CD4-positive, CD25-positive, alpha-beta regulatory T cell (primary cell): ENCODE data around the gene MTCH2. TPM values are rescaled to one million over a fixed set of nuclear protein-coding genes. Genes with fewer than 3 reads are reported as not detected.
"Not testable (repeated sequence)": the region's sequence is repeated elsewhere in the genome, so short reads cannot be mapped to it uniquely, and the experiment has no call there.

Source experiments
- ATAC-seq, 2 donors: fragments of 150-1000 bp; cut with Tn5 transposase; one replicate each; pipeline ENCODE4 v1.10.0; 2021; ENCODE audit warnings: low read depth in 2 of 2, moderate number of reproducible peaks in 2 of 2, moderate library complexity in 1 of 2
- DNase-seq, 3 donors: peaks; one replicate each; pipeline versions ENCODE4 v3.0.0 to v3.0.0-alpha.2; 2012 to 2022; ENCODE audit warnings: mixed read lengths in 1 of 3
- H3K27ac ChIP-seq: one replicate; pipeline ENCODE4 v1.7.0; 2013; ENCODE audit warnings: mild to moderate bottlenecking, low read length; ENCODE audit not compliant: insufficient read depth, poor library complexity, severe bottlenecking
- H3K27me3 ChIP-seq: one replicate; pipeline ENCODE4 v1.7.0; 2013; ENCODE audit warnings: low read length; ENCODE audit not compliant: control insufficient read depth, insufficient read depth
- H3K36me3 ChIP-seq: one replicate; pipeline ENCODE4 v1.7.0; 2013; ENCODE audit warnings: mild to moderate bottlenecking, low read length, moderate library complexity; ENCODE audit not compliant: control insufficient read depth, insufficient read depth
- H3K4me1 ChIP-seq: 2 replicates; pipeline ENCODE4 v1.7.0; 2013; ENCODE audit warnings: mild to moderate bottlenecking, low read length; ENCODE audit not compliant: insufficient read depth, control insufficient read depth, poor library complexity, severe bottlenecking
- H3K4me3 ChIP-seq: one replicate; pipeline ENCODE4 v1.7.0; 2013; ENCODE audit warnings: low read depth, mild to moderate bottlenecking, low read length, moderate library complexity
- H3K9me3 ChIP-seq, 2 experiments: 1 replicate in 1 of 2; 2 replicates in 1 of 2; pipeline ENCODE4 v1.7.0; 2013; ENCODE audit warnings: low read length in 2 of 2, mild to moderate bottlenecking in 1 of 2, moderate library complexity in 1 of 2; ENCODE audit not compliant: control insufficient read depth in 2 of 2
- H3K27ac Mint-ChIP-seq, 3 donors: one replicate each; pipeline ENCODE4 v1.8.0; 2020 to 2022; ENCODE audit warnings: mild to moderate bottlenecking in 3 of 3, mixed read lengths in 3 of 3, moderate library complexity in 2 of 3
- H3K27me3 Mint-ChIP-seq: one replicate; pipeline ENCODE4 v1.8.0; 2022; ENCODE audit warnings: mild to moderate bottlenecking, mixed read lengths
- H3K36me3 Mint-ChIP-seq: one replicate; pipeline ENCODE4 v1.8.0; 2020; ENCODE audit warnings: mixed read lengths
- H3K4me1 Mint-ChIP-seq, 4 donors: one replicate each; pipeline ENCODE4 v1.8.0; 2020 to 2022; ENCODE audit warnings: mixed read lengths in 4 of 4, mild to moderate bottlenecking in 1 of 4
- H3K4me3 Mint-ChIP-seq, 4 donors: one replicate each; pipeline ENCODE4 v1.8.0; 2020 to 2022; ENCODE audit warnings: mild to moderate bottlenecking in 4 of 4, mixed read lengths in 4 of 4, moderate library complexity in 3 of 4
- H3K9me3 Mint-ChIP-seq, 7 donors: one replicate each; pipeline ENCODE4 v1.8.0; 2020 to 2022; ENCODE audit warnings: mixed read lengths in 7 of 7, mild to moderate bottlenecking in 3 of 7, moderate library complexity in 2 of 7
- polyA plus RNA-seq, 4 donors: library from polyadenylated mRNA; unstranded; fragments of 300-500 nt; fragmentation: Illumina TruSeq; gene quantifications; one replicate each; pipeline ENCODE4 v1.2.3, GENCODE V29; 2021
- total RNA-seq: library from RNA; stranded (reverse); gene quantifications from one replicate; pipeline ENCODE4 v1.2.3, GENCODE V29; 2022

The MTCH2 gene
- total and polyA plus RNA-seq, 5 donors from 2014 or later, result 21.5 to 95.9 (median 60.8) TPM

DNA sequence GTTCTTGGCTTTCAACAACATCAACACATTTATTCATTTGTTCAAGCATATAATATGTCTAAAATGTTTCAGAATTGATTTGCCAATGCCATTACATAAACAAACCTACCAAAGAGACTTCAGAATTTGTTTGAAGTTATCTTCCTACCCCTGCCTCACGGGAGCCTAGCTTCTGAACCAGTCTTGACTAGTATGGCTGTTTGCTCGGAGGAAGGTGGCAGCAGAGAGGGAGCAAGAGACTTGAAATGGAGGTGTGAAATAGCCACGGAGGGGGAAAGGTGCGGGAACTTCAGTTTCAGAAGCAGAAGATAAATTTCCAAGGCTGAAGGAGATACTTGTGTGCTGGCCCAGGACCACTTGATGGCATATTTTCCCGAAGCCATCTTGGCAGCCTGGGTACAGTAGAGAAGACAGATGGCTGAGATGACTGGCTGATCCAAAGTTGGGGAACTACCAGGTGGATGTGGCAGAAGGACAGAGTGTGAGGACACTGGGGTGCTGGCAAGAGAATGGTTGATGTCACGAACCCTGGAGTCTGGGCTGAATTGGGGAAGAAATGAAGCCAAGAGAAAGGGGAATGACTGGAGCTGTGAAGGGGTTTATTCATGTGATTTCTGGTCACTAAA, 14.0 kb upstream of the MTCH2 start:
- H3K9me3 Mint-ChIP-seq, result peaks cover 0 to 10% (median 1%) of the 10 kb centered on the region in 7 donors
- H3K4me1 Mint-ChIP-seq, result peaks cover 0 to 5% (median 0%) of the 10 kb centered on the region in 4 donors
- H3K27me3 Mint-ChIP-seq, result peaks cover 5% of the 10 kb centered on the region
- Histone ChIP-seq H3K36me3 (no peaks in the 10 kb centered on the region), H3K4me1 (no peaks in the 10 kb centered on the region), H3K27me3 (no peaks in the 10 kb centered on the region), H3K27ac (no peak overlapping the region), H3K4me3 (no peak overlapping the region), H3K9me3 (peaks cover 0 to 4% of the 10 kb centered on the region in 2 experiments)
- no peak overlapping the region for H3K27ac Mint-ChIP-seq
- ATAC-seq (no peak), DNase-seq (no peak)
- no peak overlapping the region for H3K4me3 Mint-ChIP-seq
- peaks cover 3% of the 10 kb centered on the region for H3K36me3 Mint-ChIP-seq

DNA sequence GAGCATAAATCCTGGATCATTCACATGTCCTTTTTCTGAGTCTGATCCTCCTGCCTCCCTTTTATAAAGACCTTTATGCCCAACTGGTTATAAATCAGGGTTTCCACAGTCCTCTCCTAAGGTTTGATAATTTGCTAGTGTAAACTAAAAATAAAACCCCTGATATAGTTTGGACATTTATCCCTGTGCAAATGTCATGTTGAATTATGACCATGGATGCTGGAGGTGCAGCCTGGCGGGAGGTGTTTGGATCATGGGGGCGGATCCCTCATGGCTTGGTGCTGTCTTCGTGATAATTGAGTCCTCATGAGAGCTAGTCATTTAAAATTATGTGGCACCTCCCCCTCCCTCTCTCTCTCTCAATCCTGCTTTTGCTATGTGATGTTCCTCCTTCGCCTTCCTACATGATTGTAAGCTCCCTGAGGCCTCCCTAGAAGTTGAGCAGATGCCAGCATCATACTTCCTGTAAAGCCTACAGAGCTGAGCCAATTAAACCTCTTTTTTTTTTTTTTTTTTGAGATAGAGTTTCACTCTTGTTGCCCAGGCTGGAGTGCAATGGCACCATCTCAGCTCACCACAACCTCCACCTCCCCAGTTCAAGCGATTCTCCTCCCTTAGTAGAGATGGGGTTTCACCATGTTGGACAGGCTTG, 9.6 kb upstream of the MTCH2 start:
- Mint-ChIP-seq H3K27ac (no peak overlapping the region), H3K27me3 (peaks cover 5% of the 10 kb centered on the region), H3K9me3 (peaks cover 0 to 10% (median 1%) of the 10 kb centered on the region in 7 donors), H3K36me3 (peaks cover 3% of the 10 kb centered on the region), H3K4me1 (peaks cover 0 to 5% (median 0%) of the 10 kb centered on the region in 4 donors), H3K4me3 (no peak overlapping the region)
- Histone ChIP-seq H3K27ac (no peak overlapping the region), H3K4me1 (no peaks in the 10 kb centered on the region), H3K36me3 (no peaks in the 10 kb centered on the region), H3K27me3 (no peaks in the 10 kb centered on the region), H3K4me3 (no peak overlapping the region), H3K9me3 (peaks cover 0 to 4% of the 10 kb centered on the region in 2 experiments)
- DNase-seq (no peak), ATAC-seq (no peak)

DNA sequence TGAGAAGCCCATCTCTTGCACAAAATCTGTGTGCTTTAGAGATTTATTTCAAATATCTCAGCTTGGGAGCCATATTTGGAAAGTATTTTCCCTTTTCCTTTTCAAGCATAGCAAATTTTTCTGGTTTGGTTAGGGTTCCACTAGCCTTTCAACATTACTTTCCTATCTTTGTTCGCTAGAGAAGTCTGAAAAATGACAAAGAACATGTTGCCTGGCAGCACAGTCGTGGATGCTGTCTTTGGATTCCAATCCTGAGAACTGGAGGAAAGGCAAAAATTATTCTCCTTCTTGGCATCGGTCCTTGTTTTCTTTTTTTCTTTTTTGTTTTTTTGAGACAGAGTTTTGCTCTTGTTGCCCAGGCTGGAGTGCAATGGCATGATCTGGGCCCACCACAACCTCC, 6.9 kb upstream of the MTCH2 start:
- H3K4me1 Mint-ChIP-seq, result no peaks in the 10 kb centered on the region

DNA sequence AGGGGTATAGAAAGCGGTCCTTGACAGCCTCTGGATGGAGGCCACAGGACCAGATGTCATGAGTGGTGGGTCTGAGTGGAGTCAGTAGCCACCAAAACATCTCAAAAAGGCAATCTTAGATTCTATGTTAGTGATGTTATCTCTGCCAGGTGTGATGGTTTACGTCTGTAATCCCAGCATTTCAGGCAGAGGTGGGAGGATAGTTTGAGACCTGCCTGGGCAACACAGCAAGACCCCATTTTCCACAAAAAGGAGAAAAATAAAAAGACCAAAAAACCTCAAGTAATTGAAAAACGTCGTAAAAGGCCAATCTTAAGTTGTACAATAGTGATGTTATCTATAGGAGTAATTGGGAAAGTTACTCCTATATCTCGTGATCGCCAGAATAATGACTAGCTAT, 3.7 kb upstream of the MTCH2 start:
- H3K36me3 ChIP-seq, result no peaks in the 10 kb centered on the region
- H3K27ac Mint-ChIP-seq, result no peak overlapping the region
- ATAC-seq, result no peak
- no peak overlapping the region for H3K4me3 ChIP-seq
- DNase-seq, result no peak
- H3K27ac ChIP-seq, result no peak overlapping the region
- H3K9me3 Mint-ChIP-seq, result peaks cover 0 to 1% (median 0%) of the 10 kb centered on the region in 7 donors
- H3K4me3 Mint-ChIP-seq, result peak overlapping the region in 2 of 4 donors; percentile 69 to 80
- no peaks in the 10 kb centered on the region for H3K36me3 Mint-ChIP-seq
- H3K9me3 ChIP-seq, result no peaks in the 10 kb centered on the region
- H3K27me3 ChIP-seq, result no peaks in the 10 kb centered on the region
- no peaks in the 10 kb centered on the region for H3K27me3 Mint-ChIP-seq
- H3K4me1 ChIP-seq, result peaks cover 11% of the 10 kb centered on the region
- H3K4me1 Mint-ChIP-seq, result peaks cover 5 to 19% (median 10%) of the 10 kb centered on the region in 4 donors

More for the DNA sequence above, 6.9 kb upstream of the MTCH2 start:
- Histone ChIP-seq H3K27ac (no peak overlapping the region), H3K4me3 (no peak overlapping the region), H3K9me3 (peaks cover 0 to 4% of the 10 kb centered on the region in 2 experiments), H3K27me3 (no peaks in the 10 kb centered on the region), H3K4me1 (no peaks in the 10 kb centered on the region), H3K36me3 (no peaks in the 10 kb centered on the region)
- H3K9me3 Mint-ChIP-seq, result peaks cover 0 to 10% (median 1%) of the 10 kb centered on the region in 7 donors
- H3K27me3 Mint-ChIP-seq, result no peaks in the 10 kb centered on the region
- H3K27ac Mint-ChIP-seq, result no peak overlapping the region
- no peak overlapping the region for H3K4me3 Mint-ChIP-seq
- no peaks in the 10 kb centered on the region for H3K36me3 Mint-ChIP-seq
- ATAC-seq (no peak), DNase-seq (no peak)

DNA sequence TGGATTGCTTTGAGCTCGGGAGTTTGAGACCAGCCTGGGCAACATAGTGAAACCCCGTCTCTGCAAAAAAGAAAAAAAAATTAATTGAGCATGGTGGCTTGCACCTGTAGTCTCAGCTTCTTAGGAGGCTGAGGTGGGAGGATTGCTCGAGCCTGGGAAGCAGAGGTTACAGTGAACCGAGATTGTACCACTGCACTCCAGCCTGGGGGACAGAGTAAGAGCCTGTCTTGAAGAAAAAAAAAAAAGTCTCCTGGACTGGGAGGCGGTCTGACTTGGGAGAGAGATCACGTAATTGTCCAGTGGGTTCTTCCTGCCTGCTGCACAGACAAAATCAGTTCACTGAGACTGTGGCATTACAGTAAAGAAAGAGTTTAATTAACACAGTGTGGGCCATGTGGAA, 3.1 kb upstream of the MTCH2 start:
- Histone ChIP-seq H3K36me3 (no peaks in the 10 kb centered on the region), H3K4me1 (peaks cover 16% of the 10 kb centered on the region), H3K4me3 (no peak overlapping the region), H3K27me3 (no peaks in the 10 kb centered on the region), H3K27ac (no peak overlapping the region), H3K9me3 (no peaks in the 10 kb centered on the region)
- no peak for ATAC-seq
- H3K27me3 Mint-ChIP-seq, result no peaks in the 10 kb centered on the region
- peak overlapping the region in 2 of 4 donors; percentile 69 to 80 for H3K4me3 Mint-ChIP-seq
- H3K4me1 Mint-ChIP-seq, result peaks cover 5 to 24% (median 13%) of the 10 kb centered on the region in 4 donors
- DNase-seq, result no peak
- H3K27ac Mint-ChIP-seq, result no peak overlapping the region
- H3K36me3 Mint-ChIP-seq, result no peaks in the 10 kb centered on the region
- H3K9me3 Mint-ChIP-seq, result peaks cover 0 to 1% (median 0%) of the 10 kb centered on the region in 7 donors

DNA sequence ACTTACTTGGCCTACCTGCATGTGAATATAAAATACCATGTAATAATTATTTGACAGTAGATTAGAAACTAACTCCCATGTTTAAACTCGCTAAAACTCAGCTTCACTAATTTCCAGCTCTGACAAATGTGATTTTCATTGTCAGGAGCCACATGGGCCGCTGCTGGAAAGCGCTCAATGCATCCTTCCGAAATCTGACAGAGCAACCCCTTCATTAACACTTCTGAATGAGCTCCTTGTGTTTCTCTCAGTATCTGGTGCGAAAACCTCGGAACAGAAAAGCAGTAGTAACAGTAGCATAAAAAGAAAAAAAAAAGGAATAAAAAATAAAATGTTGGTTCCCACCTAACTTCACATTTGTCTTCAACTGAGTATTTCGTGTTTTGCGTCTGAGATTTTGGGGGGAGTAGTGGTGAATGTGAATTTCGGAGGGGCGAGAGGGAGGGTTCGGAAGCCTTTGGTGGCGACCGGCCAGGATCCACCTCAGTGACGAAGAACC, 710 bp downstream of the MTCH2 start:
- ATAC-seq (no peak), DNase-seq (no peak)
- no peaks in the 10 kb centered on the region for H3K27me3 Mint-ChIP-seq

DNA sequence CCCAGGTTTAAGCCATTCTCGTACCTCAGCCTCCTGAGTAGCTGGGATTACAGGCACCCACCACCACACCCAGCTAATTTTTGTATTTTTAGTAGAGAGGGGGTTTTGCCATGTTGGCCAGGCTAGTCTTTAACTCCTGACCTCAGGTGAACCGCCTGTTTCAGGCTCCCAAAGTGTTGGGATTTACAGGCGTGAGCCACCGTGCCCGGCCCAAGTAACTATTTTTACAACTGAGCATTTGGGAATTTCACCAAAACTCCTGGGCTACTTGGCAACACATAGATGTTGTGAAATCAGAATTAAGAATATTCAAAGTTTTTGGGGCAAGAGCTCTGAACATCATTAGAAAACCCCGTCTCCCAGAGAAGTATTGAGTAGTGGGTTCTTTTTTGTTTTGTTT, 1.9 kb downstream of the MTCH2 start:
- not testable (repeated sequence) for ATAC-seq, H3K9me3 Mint-ChIP-seq, H3K27ac Mint-ChIP-seq, H3K27me3 Mint-ChIP-seq, H3K4me3 ChIP-seq, DNase-seq, H3K27me3 ChIP-seq, H3K9me3 ChIP-seq, H3K27ac ChIP-seq
- Histone ChIP-seq H3K36me3 (peaks cover 18% of the 10 kb centered on the region), H3K4me1 (peaks cover 17% of the 10 kb centered on the region)
- H3K4me3 Mint-ChIP-seq, result peak overlapping the region; percentile 7 to 99 (median 57)
- H3K4me1 Mint-ChIP-seq, result peaks cover 11 to 36% (median 23%) of the 10 kb centered on the region in 4 donors
- H3K36me3 Mint-ChIP-seq, result peaks cover 16% of the 10 kb centered on the region

More for the DNA sequence above, 710 bp downstream of the MTCH2 start:
- H3K36me3 ChIP-seq, result peaks cover 18% of the 10 kb centered on the region
- Mint-ChIP-seq H3K9me3 (peaks cover 0 to 1% (median 0%) of the 10 kb centered on the region in 7 donors), H3K4me3 (peak overlapping the region; percentile 93 to 99 (median 98)), H3K36me3 (peaks cover 16% of the 10 kb centered on the region), H3K27ac (peak overlapping the region; percentile 86 to 97 (median 96)), H3K4me1 (peaks cover 11 to 36% (median 23%) of the 10 kb centered on the region in 4 donors)
- peaks cover 17% of the 10 kb centered on the region for H3K4me1 ChIP-seq
- H3K27me3 ChIP-seq, result no peaks in the 10 kb centered on the region
- H3K4me3 ChIP-seq, result peak overlapping the region; percentile 76
- peak overlapping the region; percentile 91 for H3K27ac ChIP-seq
- H3K9me3 ChIP-seq, result no peaks in the 10 kb centered on the region
